A549 (cell line): ENCODE measurements around the gene OGDH. TPM values are rescaled to one million over a fixed set of nuclear protein-coding genes. Genes with fewer than 3 reads are reported as not detected.

ENCODE experiments used
- ATAC-seq, 2 experiments: fragments of 200-7000 bp in 1 of 2; fragments of >200 bp in 1 of 2; cut with Nextera tagmentation in 1 of 2; cut with Tn5 transposase in 1 of 2; 3 replicates each; pipeline versions ENCODE4 v1.8.0 to v1.9.1; 2018 to 2020; ENCODE audit warnings: mild to moderate bottlenecking in 1 of 2, moderate library complexity in 1 of 2
- CTCF ChIA-PET: fragments of 300-600 bp; sonication (Branson Sonifier 250); formaldehyde crosslinking; extraction: SDS; loops from one replicate; lab custom pipeline; 2021; ENCODE audit warnings: antibody characterized with exemption, inconsistent platforms; lab: Yijun Ruan, JAX
- POLR2A ChIA-PET: fragments of 350-600 bp; formaldehyde crosslinking; extraction: SDS; loops from one replicate; lab custom pipeline; 2021; ENCODE audit warnings: antibody characterized with exemption, inconsistent platforms; lab: Yijun Ruan, JAX
- DNase-seq, 2 experiments: peaks; one replicate each; pipeline versions ENCODE4 v3.0.0 to v3.0.0-alpha.2; 2011 to 2016; ENCODE audit warnings: low read depth in 1 of 2, low spot score in 1 of 2
- FAIRE-seq: peaks from 2 replicates; lab custom pipeline; 2011; peaks lifted over from hg19 to GRCh38; lab: Jason Lieb, UNC
- H3K27ac ChIP-seq, 2 experiments: fragments of >200 bp; sonication (Bioruptor Twin); formaldehyde crosslinking; 3 replicates each; pipeline ENCODE4 v1.5.1; 2016 to 2017
- H3K4me1 ChIP-seq: fragments of >200 bp; sonication (Bioruptor Twin); formaldehyde crosslinking; 3 replicates; pipeline ENCODE4 v1.6.1; 2016
- H3K4me2 ChIP-seq: fragments of >200 bp; sonication (Bioruptor Twin); formaldehyde crosslinking; 3 replicates; pipeline ENCODE4 v1.6.1; 2016
- H3K4me3 ChIP-seq: fragments of >200 bp; sonication (Bioruptor Twin); formaldehyde crosslinking; 3 replicates; pipeline ENCODE4 v1.5.1; 2016
- H3K9me3 ChIP-seq: fragments of >200 bp; sonication (Bioruptor Twin); formaldehyde crosslinking; 3 replicates; pipeline ENCODE4 v1.6.1; 2016
- BCL3 ChIP-seq: fragments of >200 bp; sonication (Bioruptor Twin); formaldehyde crosslinking; IDR thresholded peaks from 3 replicates; pipeline ENCODE4 v1.6.1; 2016
- CBX2 ChIP-seq: fragments of 200-600 bp; sonication (generic); IDR thresholded peaks from 2 replicates; pipeline ENCODE4 v1.6.1; 2016; ENCODE audit warnings: low read depth, mild to moderate bottlenecking, borderline replicate concordance
- EHF ChIP-seq: fragments of 250-450 bp; sonication (Bioruptor Pico); IDR thresholded peaks from 2 replicates; pipeline ENCODE4 v1.5.0; 2020; ENCODE audit warnings: mild to moderate bottlenecking
- EHMT2 ChIP-seq: fragments of 200-600 bp; sonication (generic); IDR thresholded peaks from 2 replicates; pipeline ENCODE4 v1.6.1; 2016; ENCODE audit warnings: antibody characterized with exemption, low read depth, mild to moderate bottlenecking, moderate library complexity
- EP300 ChIP-seq, 2 experiments: fragments of >200 bp; sonication (Bioruptor Twin); formaldehyde crosslinking; IDR thresholded peaks; 2 replicates in 1 of 2; 3 replicates in 1 of 2; pipeline ENCODE4 v1.6.1; 2016 to 2017
- FOSL2 ChIP-seq, 2 experiments: fragments of 450-650 bp in 1 of 2; fragments of >200 bp in 1 of 2; sonication (Bioruptor Twin) in 1 of 2; formaldehyde crosslinking; IDR thresholded peaks; 2 replicates each; pipeline versions ENCODE4 v1.5.0 to v1.6.1; 2016 to 2020; ENCODE audit warnings: mild to moderate bottlenecking in 1 of 2, moderate library complexity in 1 of 2
- GATA3 ChIP-seq: IDR thresholded peaks from 2 replicates; pipeline ENCODE4 v1.6.1; 2012; ENCODE audit warnings: borderline replicate concordance
- HDAC2 ChIP-seq: fragments of 200-600 bp; sonication (generic); IDR thresholded peaks from 2 replicates; pipeline ENCODE4 v1.6.1; 2016
- HEYL ChIP-seq: fragments of 250-450 bp; sonication (Bioruptor Pico); IDR thresholded peaks from 2 replicates; pipeline ENCODE4 v1.8.0; 2021; ENCODE audit warnings: mild to moderate bottlenecking, moderate library complexity
- HMGXB4 ChIP-seq: fragments of 250-450 bp; sonication (Bioruptor Pico); IDR thresholded peaks from 2 replicates; pipeline ENCODE4 v1.5.0; 2021; ENCODE audit warnings: mild to moderate bottlenecking, moderate library complexity, borderline replicate concordance
- MAFK ChIP-seq: fragments of 450-650 bp; IDR thresholded peaks from 2 replicates; pipeline ENCODE4 v1.6.1; 2014; ENCODE audit not compliant: partially characterized antibody
- NFE2L2 ChIP-seq: fragments of 150-350 bp; conservative IDR thresholded peaks from 2 replicates; pipeline ENCODE4 v1.6.1; 2014; ENCODE audit warnings: low read length
- NPAS2 ChIP-seq: fragments of 250-450 bp; sonication (Bioruptor Pico); IDR thresholded peaks from 2 replicates; pipeline ENCODE4 v1.8.0; 2022; ENCODE audit warnings: mild to moderate bottlenecking, moderate library complexity, borderline replicate concordance
- PHF8 ChIP-seq: fragments of 200-600 bp; sonication (generic); IDR thresholded peaks from 2 replicates; pipeline ENCODE4 v1.6.1; 2016; ENCODE audit warnings: low read depth, mild to moderate bottlenecking, antibody characterized with exemption, moderate library complexity, borderline replicate concordance
- REST ChIP-seq: fragments of 200-600 bp; sonication (generic); IDR thresholded peaks from 2 replicates; pipeline ENCODE4 v1.6.1; 2016; ENCODE audit warnings: antibody characterized with exemption, mild to moderate bottlenecking, moderate library complexity
- RFX5 ChIP-seq: fragments of 450-650 bp; IDR thresholded peaks from 2 replicates; pipeline ENCODE4 v1.7.1; 2014; ENCODE audit warnings: antibody characterized with exemption, mild to moderate bottlenecking, moderate library complexity
- RNF2 ChIP-seq: fragments of 200-600 bp; sonication (generic); IDR thresholded peaks from 2 replicates; pipeline ENCODE4 v1.6.1; 2016; ENCODE audit warnings: low read depth, mild to moderate bottlenecking, antibody characterized with exemption, moderate library complexity, borderline replicate concordance
- SMC3 ChIP-seq: fragments of >200 bp; sonication (Bioruptor Twin); formaldehyde crosslinking; IDR thresholded peaks from 3 replicates; pipeline ENCODE4 v1.6.1; 2018; ENCODE audit warnings: inconsistent platforms
- ZFP36 ChIP-seq: fragments of 450-650 bp; IDR thresholded peaks from 2 replicates; pipeline ENCODE4 v1.6.1; 2014; ENCODE audit warnings: borderline replicate concordance; ENCODE audit not compliant: partially characterized antibody
- ZNF302 ChIP-seq: fragments of 250-450 bp; sonication (Bioruptor Pico); IDR thresholded peaks from 2 replicates; pipeline ENCODE4 v1.9.0; 2021; ENCODE audit warnings: inconsistent platforms, mild to moderate bottlenecking, moderate library complexity
- WGBS: methylation state at CpG from one replicate; pipeline ENCODE4 v1.1.6; 2017; ENCODE audit errors: missing lambda C conversion rate; 5-methylcytosine and 5-hydroxymethylcytosine counted together
- polyA plus RNA-seq, 4 experiments: library from polyadenylated mRNA; depleted of rRNA in 3 of 4; stranded (reverse); fragments of >200 nt; fragmentation: RNase III in 1 of 4; extraction: RNeasy Plus Mini Kit Qiagen cat#74134 plus additional on column Dnase treatment in 1 of 4; gene quantifications; 2 replicates in 3 of 4; 3 replicates in 1 of 4; pipeline ENCODE4 v1.2.3, GENCODE V29; 2011 to 2017
- TF ChIP-seq, protein P1 (sequence below): fragments of 150-350 bp; IDR thresholded peaks from 2 replicates; pipeline ENCODE4 v1.6.1; 2014; ENCODE audit warnings: low read depth, mild to moderate bottlenecking, low read length
- TF ChIP-seq, protein P2 (sequence below): IDR thresholded peaks from 2 replicates; pipeline ENCODE4 v1.6.1; 2012; ENCODE audit warnings: low read depth, borderline replicate concordance
- TF ChIP-seq, protein P3 (sequence below): fragments of >200 bp; sonication (Bioruptor Twin); formaldehyde crosslinking; IDR thresholded peaks from 3 replicates; pipeline ENCODE4 v1.5.1; 2016

The OGDH gene
- polyA plus RNA-seq, 2 of the 4 experiments (the other 2 are of a cell fraction), result 32.5 to 38.8 TPM

DNA sequence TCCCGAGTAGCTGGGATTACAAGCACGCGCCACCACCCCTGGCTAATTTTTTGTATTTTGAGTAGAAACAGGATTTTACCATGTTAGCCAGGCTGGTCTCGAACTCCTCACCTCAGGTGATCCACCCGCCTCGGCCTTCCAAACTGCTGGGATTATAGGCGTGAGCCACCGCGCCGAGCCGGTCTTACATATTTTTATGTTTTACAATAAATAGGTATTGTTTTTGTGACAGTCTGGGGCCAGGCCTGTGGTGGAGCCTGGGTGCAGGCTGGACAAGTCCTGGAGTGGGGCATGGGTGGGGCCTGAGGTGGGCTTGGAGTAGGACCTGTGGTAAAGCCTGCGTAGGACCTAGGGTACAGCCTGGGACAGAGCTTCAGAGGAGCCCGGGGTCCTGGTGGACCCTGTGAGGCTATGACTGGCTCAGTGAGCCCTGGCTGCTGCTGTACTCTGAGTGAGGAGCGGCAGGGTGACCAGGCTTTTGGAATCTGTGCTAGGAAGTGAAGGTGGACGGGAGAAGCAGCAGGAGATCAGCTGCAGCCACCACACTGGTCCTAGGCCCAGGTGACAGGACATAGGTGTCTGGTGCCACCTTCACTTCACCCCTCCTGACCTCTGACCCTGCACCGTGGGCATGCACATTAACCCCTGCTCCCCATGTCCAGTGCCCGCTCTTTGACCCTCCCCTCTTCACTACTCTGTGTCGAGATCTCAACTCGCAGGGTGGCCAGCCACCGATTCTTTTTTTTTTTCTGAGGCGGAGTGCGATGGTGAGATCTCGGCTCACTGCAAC is 132.6 kb downstream of the OGDH start:
- WGBS, result 92% methylated on average over 23 of the region's 23 CpGs
- POLR2A ChIA-PET, result no interaction called here
- Histone ChIP-seq H3K27ac (peak overlapping the region in 1 of 2 experiments; percentile 23; a peak in 1 of 6 replicates), H3K4me3 (no peak overlapping the region), H3K9me3 (no peaks in the 10 kb centered on the region), H3K4me1 (peaks cover 18% of the 10 kb centered on the region)
- FAIRE-seq, result no peak
- DNase-seq, result no peak
- ATAC-seq, result no peak
- TF ChIP-seq NFE2L2 (no peak), RFX5 (no peak), ZFP36 (no peak), HEYL (no peak), BCL3 (no peak), GATA3 (no peak), REST (no peak)
- TF ChIP-seq, all 56 proteins: peak for 0
- H3K4me2 ChIP-seq, result no peak overlapping the region
- CTCF ChIA-PET, result interaction anchor here (1.0 kb wide), 1 partner anchor 22 kb away, joined by 3 read pairs; no protein-coding TSS in a partner anchor

DNA sequence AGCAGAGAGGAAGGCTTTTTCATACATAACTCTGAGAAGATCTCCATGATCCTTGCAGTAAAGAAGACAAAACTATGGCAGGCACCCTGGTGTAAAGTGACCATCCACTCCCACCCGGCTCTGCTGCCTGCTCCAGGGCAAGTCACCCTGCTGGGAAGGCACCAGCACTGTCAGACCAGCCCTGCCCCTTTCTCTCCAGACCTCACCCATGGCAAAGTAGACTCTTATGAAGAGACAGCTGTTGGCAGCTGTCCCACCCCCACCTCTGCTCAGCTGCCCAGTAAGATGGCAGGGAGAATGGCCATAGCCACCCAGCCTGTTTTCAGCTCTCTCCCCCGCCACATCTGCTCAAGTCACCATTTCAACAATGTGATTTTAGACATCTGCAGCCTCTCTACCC is 133.6 kb downstream of the OGDH start:
- 64% methylated on average over 2 of the region's 2 CpGs for WGBS
- FAIRE-seq (no peak), ATAC-seq (peak in 1 of 2 experiments; percentile 27; a peak in 2 of 6 replicates)
- Histone ChIP-seq H3K4me2 (no peak overlapping the region), H3K9me3 (no peaks in the 10 kb centered on the region)
- POLR2A ChIA-PET, result no interaction called here
- TF ChIP-seq RFX5 (no peak), CBX2 (no peak), RNF2 (no peak), ZNF302 (CRISPR knock-in tag) (no peak), HDAC2 (no peak), FOSL2 (IDR thresholded peaks at IDR 0.05) (no peak), FOSL2 (CRISPR knock-in tag; IDR thresholded peaks at IDR 0.05) (no peak), MAFK (no peak), HMGXB4 (no peak), EHF (CRISPR knock-in tag) (no peak), SMC3 (no peak), NPAS2 (no peak), EP300 (IDR thresholded peaks at IDR 0.05) (no peak), PHF8 (no peak), EHMT2 (no peak), NFE2L2 (no peak)
- TF ChIP-seq, protein P1, sequence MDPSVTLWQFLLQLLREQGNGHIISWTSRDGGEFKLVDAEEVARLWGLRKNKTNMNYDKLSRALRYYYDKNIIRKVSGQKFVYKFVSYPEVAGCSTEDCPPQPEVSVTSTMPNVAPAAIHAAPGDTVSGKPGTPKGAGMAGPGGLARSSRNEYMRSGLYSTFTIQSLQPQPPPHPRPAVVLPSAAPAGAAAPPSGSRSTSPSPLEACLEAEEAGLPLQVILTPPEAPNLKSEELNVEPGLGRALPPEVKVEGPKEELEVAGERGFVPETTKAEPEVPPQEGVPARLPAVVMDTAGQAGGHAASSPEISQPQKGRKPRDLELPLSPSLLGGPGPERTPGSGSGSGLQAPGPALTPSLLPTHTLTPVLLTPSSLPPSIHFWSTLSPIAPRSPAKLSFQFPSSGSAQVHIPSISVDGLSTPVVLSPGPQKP, result no peak
- TF ChIP-seq, protein P2, sequence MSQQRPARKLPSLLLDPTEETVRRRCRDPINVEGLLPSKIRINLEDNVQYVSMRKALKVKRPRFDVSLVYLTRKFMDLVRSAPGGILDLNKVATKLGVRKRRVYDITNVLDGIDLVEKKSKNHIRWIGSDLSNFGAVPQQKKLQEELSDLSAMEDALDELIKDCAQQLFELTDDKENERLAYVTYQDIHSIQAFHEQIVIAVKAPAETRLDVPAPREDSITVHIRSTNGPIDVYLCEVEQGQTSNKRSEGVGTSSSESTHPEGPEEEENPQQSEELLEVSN, result no peak
- TF ChIP-seq, protein P3, sequence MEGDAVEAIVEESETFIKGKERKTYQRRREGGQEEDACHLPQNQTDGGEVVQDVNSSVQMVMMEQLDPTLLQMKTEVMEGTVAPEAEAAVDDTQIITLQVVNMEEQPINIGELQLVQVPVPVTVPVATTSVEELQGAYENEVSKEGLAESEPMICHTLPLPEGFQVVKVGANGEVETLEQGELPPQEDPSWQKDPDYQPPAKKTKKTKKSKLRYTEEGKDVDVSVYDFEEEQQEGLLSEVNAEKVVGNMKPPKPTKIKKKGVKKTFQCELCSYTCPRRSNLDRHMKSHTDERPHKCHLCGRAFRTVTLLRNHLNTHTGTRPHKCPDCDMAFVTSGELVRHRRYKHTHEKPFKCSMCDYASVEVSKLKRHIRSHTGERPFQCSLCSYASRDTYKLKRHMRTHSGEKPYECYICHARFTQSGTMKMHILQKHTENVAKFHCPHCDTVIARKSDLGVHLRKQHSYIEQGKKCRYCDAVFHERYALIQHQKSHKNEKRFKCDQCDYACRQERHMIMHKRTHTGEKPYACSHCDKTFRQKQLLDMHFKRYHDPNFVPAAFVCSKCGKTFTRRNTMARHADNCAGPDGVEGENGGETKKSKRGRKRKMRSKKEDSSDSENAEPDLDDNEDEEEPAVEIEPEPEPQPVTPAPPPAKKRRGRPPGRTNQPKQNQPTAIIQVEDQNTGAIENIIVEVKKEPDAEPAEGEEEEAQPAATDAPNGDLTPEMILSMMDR, result no peak
- TF ChIP-seq, all 56 proteins: peak for 0
- Histone ChIP-seq H3K27ac (0 out of 6 replicates have a peak overlapping the region, but pooled peaks of 1 of the 2 experiments have one; percentile 7), H3K4me1 (peaks cover 8% of the 10 kb centered on the region), H3K4me3 (no peak overlapping the region)
- no peak for DNase-seq
- CTCF ChIA-PET, result no interaction called here
